ENCODE results near the gene ABCF1. TPM values are rescaled to one million over a fixed set of nuclear protein-coding genes. Genes with fewer than 3 reads are reported as not detected.

The ABCF1 gene
- total RNA-seq, 1 donor from 2014 or later, result 57.2 TPM

DNA sequence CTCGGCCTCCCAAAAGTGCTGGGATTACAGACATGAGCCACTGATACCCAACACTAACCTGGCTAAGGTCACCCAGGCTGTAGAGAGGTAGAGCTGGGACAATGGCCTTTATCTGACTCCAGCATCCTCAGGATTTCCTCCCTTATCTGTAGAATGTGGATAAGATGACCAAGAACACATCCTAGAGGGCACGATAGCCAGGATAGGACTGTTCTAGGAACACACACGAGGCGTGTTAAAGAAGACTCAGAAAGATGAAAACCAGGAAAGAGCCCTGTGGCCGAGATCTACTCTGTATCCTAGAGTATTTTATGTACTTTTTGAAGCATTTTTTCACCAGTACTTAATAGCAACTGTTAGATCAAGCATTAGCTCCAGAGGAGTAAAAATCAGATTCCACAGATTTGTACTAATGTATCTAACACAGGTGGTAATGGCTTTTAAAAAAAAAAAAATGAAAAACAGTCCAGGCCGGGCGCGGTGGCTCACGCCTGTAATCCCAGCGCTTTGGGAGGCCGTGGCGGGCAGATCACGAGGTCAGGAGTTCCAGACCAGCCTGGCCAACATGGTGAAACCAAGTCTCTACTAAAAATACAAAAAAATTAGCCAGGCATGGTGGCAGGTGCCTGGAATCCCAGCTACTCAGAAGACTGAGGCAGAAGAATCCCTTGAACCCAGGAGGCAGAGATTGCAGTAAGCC, 28.5 kb downstream of the ABCF1 start:
- Mint-ChIP-seq H3K4me3 (ENCODE audit: unreplicated experiment) (peak overlapping the region; percentile 45), H3K36me3 (ENCODE audit: low read depth, unreplicated experiment) (peaks cover 32% of the 10 kb centered on the region), H3K27me3 (ENCODE audit: unreplicated experiment) (peaks cover 21% of the 10 kb centered on the region), H3K27ac (ENCODE audit: unreplicated experiment) (peak overlapping the region; percentile 82), H3K9me3 (ENCODE audit: unreplicated experiment) (no peaks in the 10 kb centered on the region), H3K4me1 (ENCODE audit: unreplicated experiment) (peaks cover 36% of the 10 kb centered on the region)
- peak; percentile 25 for DNase-seq (ENCODE audit: low spot score)
- TF ChIP-seq, protein P1, sequence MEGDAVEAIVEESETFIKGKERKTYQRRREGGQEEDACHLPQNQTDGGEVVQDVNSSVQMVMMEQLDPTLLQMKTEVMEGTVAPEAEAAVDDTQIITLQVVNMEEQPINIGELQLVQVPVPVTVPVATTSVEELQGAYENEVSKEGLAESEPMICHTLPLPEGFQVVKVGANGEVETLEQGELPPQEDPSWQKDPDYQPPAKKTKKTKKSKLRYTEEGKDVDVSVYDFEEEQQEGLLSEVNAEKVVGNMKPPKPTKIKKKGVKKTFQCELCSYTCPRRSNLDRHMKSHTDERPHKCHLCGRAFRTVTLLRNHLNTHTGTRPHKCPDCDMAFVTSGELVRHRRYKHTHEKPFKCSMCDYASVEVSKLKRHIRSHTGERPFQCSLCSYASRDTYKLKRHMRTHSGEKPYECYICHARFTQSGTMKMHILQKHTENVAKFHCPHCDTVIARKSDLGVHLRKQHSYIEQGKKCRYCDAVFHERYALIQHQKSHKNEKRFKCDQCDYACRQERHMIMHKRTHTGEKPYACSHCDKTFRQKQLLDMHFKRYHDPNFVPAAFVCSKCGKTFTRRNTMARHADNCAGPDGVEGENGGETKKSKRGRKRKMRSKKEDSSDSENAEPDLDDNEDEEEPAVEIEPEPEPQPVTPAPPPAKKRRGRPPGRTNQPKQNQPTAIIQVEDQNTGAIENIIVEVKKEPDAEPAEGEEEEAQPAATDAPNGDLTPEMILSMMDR (IDR thresholded peaks at IDR 0.05; ENCODE audit: unreplicated experiment), result no peak

DNA sequence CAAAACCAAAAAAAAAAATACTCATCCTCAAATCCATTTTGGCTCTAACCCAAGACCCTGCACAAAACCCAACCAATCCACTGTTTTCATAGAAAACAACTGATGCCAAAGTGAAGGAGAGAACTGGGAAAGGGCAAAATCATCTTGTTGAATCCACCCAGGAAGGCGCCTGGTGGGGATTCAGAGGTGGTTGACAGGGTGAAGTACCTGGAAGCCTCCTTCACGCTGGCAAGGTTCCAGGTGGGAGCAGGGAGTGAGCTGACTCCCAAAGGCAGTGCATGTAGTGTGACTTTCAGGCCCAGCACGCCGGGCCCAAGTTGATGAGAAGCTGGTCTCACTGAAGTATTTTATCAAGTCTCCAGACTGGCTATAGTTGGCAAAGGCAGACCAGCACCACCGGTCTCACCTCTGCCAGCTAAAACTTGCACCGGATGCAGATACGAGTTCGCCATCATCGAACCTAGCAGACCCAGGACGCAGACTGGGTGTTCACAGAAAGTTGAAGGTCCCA, 29.3 kb downstream of the ABCF1 start:
- Mint-ChIP-seq H3K4me1 (ENCODE audit: unreplicated experiment) (peaks cover 36% of the 10 kb centered on the region), H3K36me3 (ENCODE audit: low read depth, unreplicated experiment) (peaks cover 38% of the 10 kb centered on the region), H3K27ac (ENCODE audit: unreplicated experiment) (peak overlapping the region; percentile 82), H3K9me3 (ENCODE audit: unreplicated experiment) (no peaks in the 10 kb centered on the region), H3K27me3 (ENCODE audit: unreplicated experiment) (peaks cover 21% of the 10 kb centered on the region), H3K4me3 (ENCODE audit: unreplicated experiment) (peak overlapping the region; percentile 76)
- no peak for DNase-seq (ENCODE audit: low spot score)
- TF ChIP-seq, protein P1 (IDR thresholded peaks at IDR 0.05; ENCODE audit: unreplicated experiment), result no peak

DNA sequence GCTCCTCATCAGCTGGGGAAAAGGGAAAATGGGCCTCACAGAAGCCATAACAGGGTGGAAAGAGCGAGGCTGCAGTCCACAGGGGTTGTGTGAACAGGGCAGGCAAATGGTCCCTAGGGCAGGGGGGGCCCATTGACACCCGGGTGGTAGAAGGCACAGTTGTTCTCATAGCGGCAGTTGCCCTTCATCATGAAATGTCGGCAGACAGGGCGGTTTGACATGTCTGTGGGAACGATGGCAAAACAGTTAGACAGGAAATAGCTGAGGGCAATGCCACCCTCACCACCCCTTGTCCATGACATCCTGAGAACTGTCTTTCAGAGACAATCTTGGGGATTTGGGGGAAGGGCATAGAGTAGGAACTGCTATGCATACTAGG, 30.2 kb downstream of the ABCF1 start:
- H3K27ac Mint-ChIP-seq (ENCODE audit: unreplicated experiment), result peak overlapping the region; percentile 30
- peaks cover 21% of the 10 kb centered on the region for H3K27me3 Mint-ChIP-seq (ENCODE audit: unreplicated experiment)
- TF ChIP-seq, protein P1 (IDR thresholded peaks at IDR 0.05; ENCODE audit: unreplicated experiment), result no peak
- H3K9me3 Mint-ChIP-seq (ENCODE audit: unreplicated experiment), result no peaks in the 10 kb centered on the region
- no peak for DNase-seq (ENCODE audit: low spot score)
- peaks cover 46% of the 10 kb centered on the region for H3K36me3 Mint-ChIP-seq (ENCODE audit: low read depth, unreplicated experiment)
- H3K4me1 Mint-ChIP-seq (ENCODE audit: unreplicated experiment), result peaks cover 43% of the 10 kb centered on the region
- H3K4me3 Mint-ChIP-seq (ENCODE audit: unreplicated experiment), result peak overlapping the region; percentile 21

DNA sequence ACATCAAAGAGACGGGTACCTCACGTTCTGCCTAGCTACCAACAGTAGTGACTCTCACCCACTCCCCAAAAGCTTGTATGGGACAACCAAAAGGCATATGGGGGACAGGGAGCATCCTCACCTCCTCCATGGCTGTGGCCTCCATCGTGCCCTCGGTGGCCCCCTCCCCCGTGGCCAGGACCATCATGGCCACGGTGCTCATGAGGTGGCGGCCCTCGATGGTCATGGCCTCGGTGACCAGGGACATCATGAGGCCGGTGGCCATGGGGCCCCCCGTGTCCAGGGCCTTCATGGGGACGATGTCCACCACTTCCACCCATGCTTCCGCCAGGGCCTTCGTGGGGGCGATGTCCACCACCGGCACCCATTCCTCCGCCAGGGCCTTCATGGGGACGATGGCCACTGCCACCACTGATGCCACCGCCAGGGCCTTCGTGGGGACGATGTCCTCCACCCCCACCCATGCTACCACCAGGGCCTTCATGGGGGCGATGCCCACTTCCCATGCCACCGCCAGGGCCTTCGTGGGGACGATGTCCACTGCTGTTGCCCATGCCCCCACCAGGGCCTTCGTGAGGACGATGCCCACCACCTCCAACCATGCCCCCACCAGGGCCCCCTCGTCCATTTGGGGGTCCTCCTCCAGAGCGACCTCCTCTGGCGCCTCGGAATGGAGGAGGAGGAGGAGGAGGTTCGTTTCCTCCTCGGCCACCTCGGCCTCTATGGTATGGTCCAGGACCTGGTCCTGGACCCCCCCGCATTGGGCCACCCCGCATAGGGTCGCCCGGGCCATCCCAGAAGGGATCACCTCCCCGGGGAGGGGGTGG, 30.8 kb downstream of the ABCF1 start:
- peaks cover 21% of the 10 kb centered on the region for H3K27me3 Mint-ChIP-seq (ENCODE audit: unreplicated experiment)
- H3K9me3 Mint-ChIP-seq (ENCODE audit: unreplicated experiment), result no peaks in the 10 kb centered on the region
- no peak overlapping the region for H3K4me3 Mint-ChIP-seq (ENCODE audit: unreplicated experiment)
- no peak for DNase-seq (ENCODE audit: low spot score)
- H3K36me3 Mint-ChIP-seq (ENCODE audit: low read depth, unreplicated experiment), result peaks cover 51% of the 10 kb centered on the region
- peaks cover 44% of the 10 kb centered on the region for H3K4me1 Mint-ChIP-seq (ENCODE audit: unreplicated experiment)
- peak overlapping the region; percentile 30 for H3K27ac Mint-ChIP-seq (ENCODE audit: unreplicated experiment)
- TF ChIP-seq, protein P1 (IDR thresholded peaks at IDR 0.05; ENCODE audit: unreplicated experiment), result no peak

Data from endothelial cell (in vitro differentiated cells).